CD4-positive, alpha-beta T cell treated with Interleukin-17A for 1 hour (primary cell): ENCODE results near the gene UBB.
"Not testable (repeated sequence)": the region's sequence is repeated elsewhere in the genome, so short reads cannot be mapped to it uniquely, and the experiment has no call there.

ENCODE experiments used
- DNase-seq: peaks from one replicate; pipeline ENCODE4 v3.0.0-alpha.2; 2020

Gene UBB

DNA sequence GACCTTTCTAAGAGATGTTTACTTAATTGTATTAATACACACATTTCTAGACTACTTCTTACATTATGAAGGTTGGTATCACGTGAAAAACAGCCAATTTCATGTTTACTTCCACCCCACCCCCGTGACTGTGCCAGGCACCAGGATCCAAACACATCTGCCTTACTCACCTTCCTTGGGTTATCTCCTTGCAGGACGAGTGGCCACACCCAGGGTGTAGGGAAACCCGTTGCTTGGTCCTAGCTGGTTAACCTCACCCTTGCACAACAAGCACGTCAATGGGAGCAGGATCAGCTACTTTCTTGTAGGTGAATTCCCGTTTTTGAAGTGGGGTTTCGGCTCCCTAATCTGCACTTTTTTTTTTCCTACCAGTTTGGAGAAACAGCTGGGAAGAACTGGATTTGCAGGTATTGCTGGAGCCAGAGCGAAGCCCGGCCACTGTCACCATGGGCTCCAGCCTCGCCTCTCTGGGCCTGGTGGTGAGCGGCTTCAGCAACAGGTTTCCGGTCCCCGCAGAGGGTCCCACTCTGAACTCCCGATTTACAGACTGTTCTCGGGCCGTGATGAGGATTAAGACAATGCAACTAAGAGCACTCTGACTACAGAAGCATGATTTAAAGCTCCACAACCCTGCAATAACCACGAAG, 2.1 kb upstream of the UBB start:
- no peak for DNase-seq

DNA sequence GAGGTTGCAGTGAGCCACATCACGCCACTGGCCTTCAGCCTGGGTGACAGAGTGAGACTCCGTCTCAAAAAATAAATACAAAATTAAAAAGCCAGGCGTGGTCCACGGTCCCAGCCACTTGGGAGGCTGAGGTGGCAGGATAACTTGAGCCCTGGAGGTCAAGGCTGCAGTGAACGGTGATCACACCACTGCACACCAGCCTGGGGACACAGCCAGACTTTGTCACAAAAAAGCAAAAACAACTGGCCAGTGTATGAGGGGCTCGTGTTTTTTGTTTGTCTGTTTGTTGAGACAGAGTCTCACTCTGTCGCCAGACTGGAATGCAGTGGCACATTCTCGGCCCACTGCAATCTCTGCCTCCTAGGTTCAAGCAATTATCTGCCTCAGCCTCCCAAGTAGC, 1.2 kb upstream of the UBB start:
- no peak for DNase-seq

DNA sequence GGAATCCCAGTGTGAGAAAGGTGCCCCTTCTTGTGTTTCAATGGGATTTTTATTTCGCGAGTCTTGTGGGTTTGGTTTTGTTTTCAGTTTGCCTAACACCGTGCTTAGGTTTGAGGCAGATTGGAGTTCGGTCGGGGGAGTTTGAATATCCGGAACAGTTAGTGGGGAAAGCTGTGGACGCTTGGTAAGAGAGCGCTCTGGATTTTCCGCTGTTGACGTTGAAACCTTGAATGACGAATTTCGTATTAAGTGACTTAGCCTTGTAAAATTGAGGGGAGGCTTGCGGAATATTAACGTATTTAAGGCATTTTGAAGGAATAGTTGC, 567 bp downstream of the UBB start:
- no peak for DNase-seq

DNA sequence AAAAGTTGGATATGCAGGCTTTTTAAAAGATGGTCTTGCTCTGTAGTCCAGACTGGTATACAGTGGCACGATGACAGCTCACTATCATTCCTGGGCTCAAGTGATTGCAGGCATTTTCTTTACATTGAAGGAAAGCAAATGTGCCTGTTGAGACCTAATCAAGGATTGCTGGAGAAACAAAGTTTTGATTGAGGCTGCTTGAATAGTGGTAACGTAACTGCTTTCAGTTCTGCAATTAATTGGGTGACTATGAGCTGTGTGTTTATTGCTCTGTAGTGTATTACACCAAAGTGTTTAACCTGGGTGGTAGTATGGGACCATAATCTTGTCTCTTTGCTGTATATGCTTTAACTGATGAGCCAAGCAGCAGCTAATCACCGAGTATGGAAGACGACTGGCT, 2.3 kb downstream of the UBB start:
- peak; percentile 21 for DNase-seq

DNA sequence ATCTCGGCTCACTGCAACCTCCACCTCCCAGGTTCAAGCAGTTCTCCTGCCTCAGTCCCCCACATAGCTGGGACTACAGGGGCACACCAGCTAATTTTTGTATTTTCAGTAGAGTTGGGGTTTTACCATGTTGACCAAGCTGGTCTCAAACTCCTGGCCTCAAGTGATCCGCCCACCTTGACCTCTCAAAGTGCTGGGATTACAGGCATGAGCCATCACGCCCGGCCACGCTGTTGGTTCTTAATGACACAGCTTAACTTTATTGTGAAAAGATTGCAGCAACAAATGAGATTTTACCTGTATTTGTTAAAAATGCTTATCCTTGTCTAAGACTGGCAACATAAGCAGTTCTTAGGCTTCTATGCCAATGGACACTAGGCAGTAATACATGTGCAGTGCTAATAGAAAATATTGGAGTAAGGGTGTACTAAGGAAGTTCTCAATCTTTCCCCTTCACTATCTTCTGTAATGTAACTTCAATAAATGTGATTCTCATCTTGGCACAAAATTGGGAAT, 2.9 kb downstream of the UBB start:
- DNase-seq, result peak; percentile 10

DNA sequence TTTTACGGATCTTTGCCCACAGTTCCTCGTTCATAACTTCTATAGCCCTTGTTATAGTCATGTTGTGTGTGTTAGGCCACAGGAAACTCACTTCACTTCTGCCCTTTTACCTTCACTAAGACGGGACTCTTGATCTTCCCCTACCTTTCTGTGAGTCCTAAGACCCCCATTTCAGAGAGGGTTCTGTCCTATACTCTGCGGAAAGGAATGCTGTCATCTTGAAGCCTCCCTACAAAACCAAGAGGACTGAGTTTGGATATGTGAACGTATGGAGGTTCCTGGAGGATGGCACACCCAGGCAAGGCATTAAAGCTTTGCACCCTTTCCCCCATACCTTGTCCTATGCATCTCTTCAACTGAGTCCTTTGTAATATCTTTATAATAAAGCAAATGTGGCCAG, 3.7 kb downstream of the UBB start:
- peak; percentile 6 for DNase-seq

DNA sequence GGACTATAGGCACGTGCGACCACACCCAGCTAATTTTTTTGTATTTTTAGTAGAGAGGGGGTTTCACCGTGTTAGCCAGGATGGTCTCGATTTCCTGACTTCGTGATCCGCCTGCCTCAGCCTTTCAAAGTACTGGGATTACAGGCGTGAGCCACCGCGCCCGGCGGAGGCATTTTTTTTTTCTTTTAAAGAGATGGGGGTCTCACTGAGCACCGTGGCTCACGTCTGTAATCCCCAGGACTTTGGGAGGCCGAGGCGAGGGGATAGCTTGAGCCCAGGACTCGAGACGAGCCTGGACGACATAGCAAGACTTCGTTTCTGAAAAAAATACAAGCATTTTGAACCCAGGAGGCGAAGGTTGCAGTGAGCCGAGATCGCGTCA, 5.2 kb downstream of the UBB start:
- DNase-seq, result not testable (repeated sequence)

DNA sequence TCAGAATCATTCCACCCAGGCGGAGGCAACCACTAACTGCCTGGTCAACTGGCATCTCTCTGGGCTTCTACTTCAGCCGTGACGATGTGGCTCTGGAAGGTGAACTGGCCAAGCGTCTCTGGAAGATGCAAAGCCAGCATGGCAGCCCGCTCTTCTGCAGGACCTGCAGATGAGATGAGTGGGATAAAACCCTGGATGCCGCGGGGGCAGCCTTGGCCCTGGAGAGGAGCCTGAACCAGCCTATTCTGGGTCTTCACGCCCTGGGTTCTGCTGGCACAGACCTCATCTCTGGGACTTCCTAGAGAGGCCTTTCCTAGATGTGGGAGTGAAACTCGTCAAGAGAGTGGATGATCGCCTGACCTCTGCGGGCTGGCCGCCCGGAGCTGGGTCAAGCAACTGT, 10.6 kb downstream of the UBB start:
- no peak for DNase-seq

DNA sequence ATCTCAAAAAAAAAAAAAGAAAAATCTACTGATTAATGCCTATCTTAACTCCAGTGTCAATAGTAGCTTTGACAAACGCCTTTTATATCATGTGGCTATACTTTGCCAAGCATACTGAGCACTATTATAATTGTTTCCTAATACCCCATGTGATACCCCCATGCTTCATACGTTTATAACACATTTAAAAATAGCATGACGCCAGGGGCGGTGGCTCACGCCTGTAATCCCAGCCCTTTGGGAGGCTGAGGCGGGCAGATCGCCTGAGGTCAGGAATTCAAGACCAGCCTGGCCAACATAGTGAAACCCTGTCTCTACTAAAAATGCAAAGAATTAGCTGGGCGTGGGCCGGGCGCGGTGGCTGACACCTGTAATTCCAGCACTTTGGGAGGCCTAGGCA, 11.6 kb downstream of the UBB start:
- DNase-seq, result not testable (repeated sequence)

DNA sequence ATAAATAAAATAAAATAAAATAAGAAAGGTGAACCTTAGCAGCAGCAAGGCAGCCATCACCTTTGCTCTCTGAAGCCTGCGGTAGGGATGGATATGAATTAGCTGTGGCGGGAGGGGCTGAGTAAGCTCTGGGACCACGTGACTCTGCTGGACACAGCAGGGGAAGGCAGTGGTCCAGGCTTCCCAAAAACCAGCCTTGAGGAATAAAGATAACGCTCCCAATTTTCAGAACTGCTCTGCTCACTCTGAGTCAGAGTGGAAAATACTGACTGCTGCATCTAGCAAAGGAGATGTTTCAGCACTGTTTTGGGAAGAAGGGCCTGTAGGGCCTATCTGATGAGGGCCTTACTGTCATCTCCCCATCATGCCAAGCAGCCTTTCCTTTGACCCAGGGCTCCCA, 15.0 kb downstream of the UBB start:
- not testable (repeated sequence) for DNase-seq

DNA sequence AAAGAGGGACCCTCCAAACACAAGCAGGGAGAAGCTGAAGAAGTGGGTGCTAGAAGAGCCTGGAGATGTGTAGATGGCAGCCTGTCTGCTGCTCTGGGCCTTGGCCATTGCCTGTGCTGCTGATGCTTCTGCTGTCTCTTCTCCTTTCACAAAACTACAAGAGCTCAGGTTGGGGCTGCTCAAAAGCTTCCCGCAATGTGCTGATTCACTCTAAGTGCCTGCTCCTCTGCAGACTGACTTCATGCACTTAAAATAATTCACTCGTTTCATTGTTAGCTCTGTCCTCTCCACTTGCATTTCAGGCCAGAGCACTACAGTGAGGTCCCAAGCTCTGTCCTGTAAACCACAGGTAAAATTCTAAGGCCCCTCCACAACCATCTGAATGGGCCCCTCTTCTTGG, 15.8 kb downstream of the UBB start:
- DNase-seq, result not testable (repeated sequence)

DNA sequence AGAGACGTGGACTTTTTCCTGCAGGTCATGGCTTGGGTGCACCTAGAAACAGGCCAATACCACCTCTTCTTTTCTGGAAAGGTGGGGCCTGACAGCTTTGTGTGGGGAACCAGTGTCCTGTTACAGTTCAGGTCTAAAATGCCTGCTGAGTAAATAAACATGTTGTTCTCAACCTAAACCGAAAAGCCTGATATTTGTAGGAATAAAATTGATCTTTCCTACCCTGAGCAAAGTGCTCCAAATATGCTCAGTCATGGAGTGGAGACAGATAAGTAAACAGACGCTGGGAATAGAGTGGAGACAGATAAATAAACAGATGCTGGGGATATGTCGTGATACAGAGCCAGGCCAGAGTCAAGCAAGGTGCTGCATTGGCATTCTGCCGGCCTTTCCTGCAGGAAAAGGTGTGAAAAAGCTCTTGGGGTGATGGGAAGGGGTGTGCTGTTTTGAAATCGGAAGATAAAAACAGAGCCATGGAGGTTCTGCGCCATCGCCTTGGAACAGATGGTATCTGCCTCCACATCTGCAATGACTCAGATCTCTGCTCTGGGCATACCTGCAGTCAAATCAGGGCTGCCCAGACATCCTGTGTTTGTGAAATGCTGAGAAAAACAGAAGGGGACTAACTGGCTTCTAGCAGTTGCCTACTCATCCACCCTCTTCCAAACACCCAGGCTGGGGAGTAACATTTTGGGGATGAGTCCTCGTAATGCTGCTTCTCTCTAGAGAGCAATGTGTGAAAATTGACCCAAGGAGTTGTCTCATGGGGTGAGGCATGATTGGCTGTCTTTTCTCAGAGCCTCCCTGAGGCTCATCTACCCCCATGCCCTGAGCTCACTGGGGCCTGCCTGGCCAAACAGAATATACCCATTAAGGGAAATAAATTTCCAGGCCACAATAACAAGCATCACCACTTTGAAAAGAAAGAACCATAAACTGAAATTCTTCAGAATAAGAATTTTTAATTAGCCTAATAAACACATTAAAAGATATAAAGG, 17.7 kb downstream of the UBB start:
- no peak for DNase-seq

DNA sequence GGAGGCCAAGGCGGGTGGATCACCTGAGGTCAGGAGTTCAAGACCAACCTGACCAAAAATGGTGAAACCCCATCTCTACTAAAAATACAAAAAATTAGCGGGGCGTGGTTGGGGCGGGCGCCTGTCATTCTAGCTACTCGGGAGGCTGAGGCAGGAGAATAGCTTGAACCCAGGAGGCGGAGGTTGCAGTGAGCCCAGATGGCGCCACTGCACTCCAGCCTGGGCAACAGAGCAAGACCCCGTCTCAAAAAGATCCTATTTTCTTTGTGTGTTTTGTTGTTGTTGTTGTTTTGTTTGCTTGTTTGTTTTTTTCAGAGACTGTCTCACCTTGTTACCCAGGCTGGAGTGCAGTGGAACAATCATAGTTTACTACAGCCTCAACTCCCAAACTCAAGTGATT, 23.0 kb downstream of the UBB start:
- not testable (repeated sequence) for DNase-seq

DNA sequence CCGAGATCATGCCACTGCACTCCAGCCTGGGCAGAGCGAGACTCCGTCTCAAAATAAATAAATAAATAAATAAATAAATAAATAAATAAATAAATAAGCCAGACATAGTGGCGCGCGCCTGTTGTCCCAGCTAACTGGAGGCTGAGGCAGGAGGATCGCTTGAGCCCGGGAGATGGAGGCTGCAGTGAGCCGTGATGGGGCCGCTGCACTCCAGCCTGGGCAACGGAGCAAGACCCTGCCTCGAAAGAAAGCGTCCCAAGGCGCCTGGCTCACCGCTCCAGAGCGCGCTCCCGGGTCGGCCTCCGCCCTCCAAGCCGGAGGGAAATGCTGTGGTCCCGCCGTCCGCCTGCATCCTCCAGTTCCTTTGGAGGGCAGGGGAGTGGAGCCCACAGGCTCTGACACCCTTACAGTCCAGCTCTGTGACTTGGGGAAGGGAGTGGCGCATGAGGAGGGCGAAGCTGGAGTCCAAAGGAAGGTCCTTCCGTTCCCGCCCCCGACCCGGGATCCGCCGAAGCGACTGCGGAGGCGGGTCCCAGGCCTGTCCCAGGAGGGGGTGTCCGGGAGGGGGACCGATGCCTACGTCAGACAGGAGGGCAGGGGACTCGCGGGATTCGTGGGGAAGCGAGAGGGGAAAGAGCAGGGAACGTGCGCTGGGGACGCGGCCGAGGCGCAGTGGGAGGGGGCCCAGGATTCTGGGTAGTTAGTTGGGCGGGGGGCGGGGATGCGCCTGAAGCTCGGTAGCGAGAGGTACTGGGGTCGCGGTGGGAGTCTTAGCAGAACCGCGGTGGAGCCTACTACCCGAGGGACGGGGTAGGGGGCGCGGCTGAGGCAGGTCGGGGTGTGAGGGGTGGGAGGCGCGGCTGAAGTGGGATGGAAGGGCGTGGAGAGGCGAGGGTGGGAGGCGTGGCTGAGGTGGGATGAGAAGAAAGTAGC, 26.1 kb downstream of the UBB start:
- DNase-seq, result no peak

DNA sequence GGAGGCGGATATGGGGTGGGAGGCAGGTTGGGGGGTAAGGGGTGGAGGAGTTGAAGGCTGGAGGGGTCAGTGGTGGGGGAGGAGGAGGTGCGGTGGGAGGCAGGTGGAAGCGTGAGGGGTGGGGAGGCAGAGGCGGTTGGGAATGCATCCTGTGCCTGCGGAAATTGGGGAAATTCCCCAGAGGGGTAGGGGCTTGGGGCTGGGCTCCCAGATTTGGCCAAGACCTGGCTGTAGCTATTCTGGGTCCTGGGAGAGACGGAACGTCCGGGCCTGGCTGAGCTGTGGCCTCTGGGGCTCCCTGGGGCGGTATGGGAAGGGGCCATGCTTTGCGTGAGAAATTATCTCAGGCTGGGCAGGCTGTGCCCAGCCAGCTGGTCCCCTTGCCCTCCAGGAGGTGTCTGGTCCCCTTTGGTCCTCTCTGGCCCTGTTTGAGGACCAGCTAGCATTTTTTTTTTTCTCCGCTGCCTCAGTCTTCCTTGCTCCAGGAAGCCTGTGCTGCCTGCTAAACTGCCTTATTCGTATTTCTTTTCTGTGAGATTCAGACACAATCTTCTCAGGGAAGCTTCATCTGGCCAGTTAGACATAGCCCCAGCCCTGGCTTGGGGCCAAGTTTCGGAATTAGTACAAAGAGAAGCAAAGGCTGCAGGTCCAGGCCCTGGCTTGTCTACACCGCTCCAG, 27.2 kb downstream of the UBB start:
- peak; percentile 14 for DNase-seq

DNA sequence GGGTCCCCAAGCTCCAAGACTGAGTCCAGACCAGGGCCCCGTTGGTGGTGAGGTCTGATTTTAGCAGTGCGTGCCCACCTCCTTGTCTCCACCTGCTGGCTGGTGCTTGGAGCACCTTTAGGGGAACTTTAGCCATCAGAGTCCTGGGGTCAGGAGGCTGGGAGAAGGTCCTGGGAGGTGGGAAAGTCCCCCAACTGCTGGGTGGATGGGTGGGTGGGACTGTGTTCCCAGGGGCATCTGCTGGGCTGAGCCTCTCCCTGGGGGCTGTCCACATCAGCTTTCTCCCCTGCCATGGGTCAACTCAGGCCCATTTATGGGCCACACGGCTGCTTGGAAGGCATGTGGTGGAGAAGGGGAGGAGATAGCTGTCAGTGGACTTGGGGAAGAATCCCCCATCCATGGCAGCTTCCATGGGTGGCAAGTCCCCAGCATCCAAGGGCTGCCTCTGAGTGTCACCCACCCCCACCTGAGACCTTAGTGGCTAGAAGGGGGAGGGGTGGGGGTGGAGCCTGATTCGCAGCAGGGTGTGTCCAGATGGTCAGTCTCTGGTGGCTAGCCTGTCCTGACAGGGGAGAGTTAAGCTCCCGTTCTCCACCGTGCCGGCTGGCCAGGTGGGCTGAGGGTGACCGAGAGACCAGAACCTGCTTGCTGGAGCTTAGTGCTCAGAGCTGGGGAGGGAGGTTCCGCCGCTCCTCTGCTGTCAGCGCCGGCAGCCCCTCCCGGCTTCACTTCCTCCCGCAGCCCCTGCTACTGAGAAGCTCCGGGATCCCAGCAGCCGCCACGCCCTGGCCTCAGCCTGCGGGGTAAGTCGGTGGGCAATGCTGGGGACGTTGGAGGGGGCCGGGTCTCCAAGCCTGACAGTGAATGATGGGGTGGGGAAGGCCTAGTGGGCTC, 34.4 kb downstream of the UBB start, which contains the start of gene TRPV2:
TSS of gene TRPV2 (plus strand) at position 541 of the 894 bp plus-strand sequence. CDS start 2,098 bp downstream, outside the sequence.
- DNase-seq, result peak; percentile 63

DNA sequence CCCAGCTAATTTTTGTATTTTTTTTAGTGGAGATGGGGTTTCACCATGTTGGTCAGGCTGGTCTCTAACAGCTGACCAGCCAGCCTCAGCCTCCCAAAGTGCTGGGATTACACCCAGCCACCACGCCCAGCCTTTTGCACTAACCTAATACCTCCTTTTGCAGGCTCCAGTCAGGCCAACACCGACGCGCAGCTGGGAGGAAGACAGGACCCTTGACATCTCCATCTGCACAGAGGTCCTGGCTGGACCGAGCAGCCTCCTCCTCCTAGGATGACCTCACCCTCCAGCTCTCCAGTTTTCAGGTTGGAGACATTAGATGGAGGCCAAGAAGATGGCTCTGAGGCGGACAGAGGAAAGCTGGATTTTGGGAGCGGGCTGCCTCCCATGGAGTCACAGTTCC, 36.5 kb downstream of the UBB start:
- no peak for DNase-seq

DNA sequence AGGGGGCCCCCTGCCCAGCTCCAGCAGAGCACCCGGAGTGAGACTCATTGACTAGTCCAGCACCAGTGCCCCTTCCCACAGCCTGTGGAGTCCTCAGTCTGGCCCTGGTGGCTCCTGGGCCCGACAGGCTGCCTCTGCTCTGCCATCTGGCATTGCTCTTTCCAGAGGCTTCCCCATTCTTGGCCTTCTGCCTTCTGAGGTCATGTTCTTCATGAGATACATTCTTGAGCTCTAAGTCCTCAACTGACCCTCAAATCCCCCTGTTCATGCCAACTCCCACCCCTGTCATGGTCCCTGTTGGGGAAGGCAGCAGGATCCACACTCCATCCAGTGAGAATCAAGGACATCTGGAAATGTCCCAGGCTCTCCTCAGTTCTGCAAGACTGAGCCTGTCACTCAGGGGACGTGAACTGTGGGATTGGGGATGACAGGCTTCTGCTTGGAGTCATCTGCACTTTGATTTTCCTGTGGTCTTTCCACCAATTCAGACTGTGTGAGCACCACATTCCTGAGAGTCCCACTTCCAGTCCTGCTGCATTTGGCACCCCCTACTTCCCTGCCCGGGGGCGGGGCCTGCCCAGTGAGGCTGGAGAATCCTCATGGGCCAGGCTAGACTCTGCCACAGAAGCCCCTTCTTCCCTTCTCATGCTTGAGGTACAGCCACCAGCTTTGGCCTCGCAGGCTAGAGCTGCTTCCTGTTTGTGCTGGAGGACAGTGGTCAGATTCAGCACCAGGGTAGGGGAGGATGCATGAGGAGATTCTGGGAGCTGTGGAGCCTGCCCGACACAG, 37.2 kb downstream of the UBB start:
- DNase-seq, result no peak

DNA sequence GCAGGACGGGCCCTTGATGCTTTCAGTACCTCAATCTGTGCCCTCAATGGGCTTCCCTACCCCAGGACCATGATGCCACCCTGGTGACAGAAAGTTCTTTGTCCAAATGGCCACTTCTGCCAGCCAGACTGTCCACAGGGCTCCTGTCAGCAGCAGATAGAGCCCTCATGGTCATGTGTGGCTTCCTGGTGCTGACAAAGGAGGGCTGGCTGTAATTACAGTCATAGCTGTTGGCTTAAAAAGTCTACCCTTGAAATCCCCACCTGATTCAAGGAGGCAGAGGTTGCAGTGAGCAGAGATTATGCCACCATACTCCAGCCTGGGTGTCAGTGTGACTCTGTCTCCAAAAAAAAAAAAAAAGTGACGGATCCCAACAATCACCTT, 37.8 kb downstream of the UBB start:
- DNase-seq, result no peak
